Keratinocyte (primary cell): ENCODE measurements around the gene RBFOX1. TPM values are rescaled to one million over a fixed set of nuclear protein-coding genes. Genes with fewer than 3 reads are reported as not detected.

Experiments
- DNase-seq: peaks from one replicate; pipeline ENCODE4 v3.0.0-alpha.2; 2011; ENCODE audit warnings: low read depth, missing footprints, low spot score
- FAIRE-seq: peaks from 2 replicates; lab custom pipeline; 2011; peaks lifted over from hg19 to GRCh38; lab: Jason Lieb, UNC
- H2AFZ ChIP-seq: 2 replicates; pipeline ENCODE4 v1.6.0; 2012; ENCODE audit warnings: low read length, control low read depth, inconsistent platforms; ENCODE audit not compliant: control insufficient read depth
- H3K27ac ChIP-seq: 2 replicates; pipeline ENCODE4 v1.5.1; 2011; ENCODE audit warnings: low read length; ENCODE audit not compliant: control insufficient read depth, insufficient read depth
- H3K27me3 ChIP-seq: 3 replicates; pipeline ENCODE4 v1.6.0; 2011; ENCODE audit warnings: low read length; ENCODE audit not compliant: control insufficient read depth, insufficient read depth; ENCODE audit errors: extremely low read depth
- H3K36me3 ChIP-seq, 2 experiments: 2 replicates in 1 of 2; 3 replicates in 1 of 2; pipeline ENCODE4 v1.5.1; 2011; ENCODE audit warnings: low read length in 2 of 2, mild to moderate bottlenecking in 1 of 2; ENCODE audit not compliant: control insufficient read depth in 2 of 2, insufficient read depth in 2 of 2; ENCODE audit errors: extremely low read depth in 1 of 2
- H3K4me1 ChIP-seq: 3 replicates; pipeline ENCODE4 v1.5.1; 2011; ENCODE audit warnings: low read length; ENCODE audit not compliant: control insufficient read depth, insufficient read depth; ENCODE audit errors: extremely low read depth
- H3K4me2 ChIP-seq: 3 replicates; pipeline ENCODE4 v1.6.0; 2011; ENCODE audit warnings: low read depth, low read length; ENCODE audit not compliant: control insufficient read depth, insufficient read depth; ENCODE audit errors: extremely low read depth
- H3K4me3 ChIP-seq, 3 experiments: fragments of 200-600 bp in 1 of 3; sonication (generic) in 1 of 3; 2 replicates in 2 of 3; 3 replicates in 1 of 3; pipeline ENCODE4 v1.5.1; 2011 to 2016; ENCODE audit warnings: low read length in 3 of 3, mild to moderate bottlenecking in 3 of 3, control low read depth in 2 of 3, inconsistent platforms in 1 of 3, low read depth in 1 of 3, mixed read lengths in 1 of 3, mixed run types in 1 of 3, moderate library complexity in 1 of 3; ENCODE audit not compliant: control insufficient read depth in 2 of 3, insufficient read depth in 2 of 3; ENCODE audit errors: extremely low read depth in 1 of 3
- H3K79me2 ChIP-seq: 2 replicates; pipeline ENCODE4 v1.6.0; 2012; ENCODE audit warnings: low read length; ENCODE audit not compliant: control insufficient read depth, insufficient read depth
- H3K9ac ChIP-seq: 3 replicates; pipeline ENCODE4 v1.6.0; 2011; ENCODE audit warnings: low read length; ENCODE audit not compliant: control insufficient read depth, insufficient read depth; ENCODE audit errors: extremely low read depth
- H3K9me1 ChIP-seq: 3 replicates; pipeline ENCODE4 v1.6.0; 2011; ENCODE audit warnings: low read length; ENCODE audit not compliant: control insufficient read depth, insufficient read depth; ENCODE audit errors: extremely low read depth
- H3K9me3 ChIP-seq: 2 replicates; pipeline ENCODE4 v1.5.1; 2012; ENCODE audit warnings: low read depth, low read length; ENCODE audit not compliant: control insufficient read depth
- H4K20me1 ChIP-seq: 3 replicates; pipeline ENCODE4 v1.6.0; 2011; ENCODE audit warnings: low read length; ENCODE audit not compliant: control insufficient read depth, insufficient read depth; ENCODE audit errors: extremely low read depth
- CTCF ChIP-seq, 3 experiments: IDR thresholded peaks in 1 of 3; conservative IDR thresholded peaks in 1 of 3; optimal IDR thresholded peaks in 1 of 3; 2 replicates in 2 of 3; 3 replicates in 1 of 3; pipeline versions ENCODE3 to v1.5.1; 2011; ENCODE audit warnings: low read length in 3 of 3, mild to moderate bottlenecking in 3 of 3, moderate library complexity in 2 of 3, control low read depth in 1 of 3, inconsistent platforms in 1 of 3; ENCODE audit not compliant: insufficient read depth in 2 of 3; ENCODE audit errors: extremely low read depth in 1 of 3
- EZH2 ChIP-seq: IDR thresholded peaks from one replicate; pipeline ENCODE4 v1.6.1; 2012; ENCODE audit warnings: inconsistent platforms, mild to moderate bottlenecking, low read length, moderate library complexity
- dilution Hi-C: fragments of 300-500 bp; cut with MboI; formaldehyde crosslinking; loops from one replicate; pipeline ENCODE4 v1.7.0; 2020; ENCODE audit warnings: low sequenced_read_pairs; ENCODE audit not compliant: extremely low pct_ligation_motif_present
- polyA plus RNA-seq, 5 experiments: library from polyadenylated mRNA; depleted of rRNA in 3 of 5; stranded (reverse) in 3 of 5; stranded (forward) in 1 of 5; unstranded in 1 of 5; fragments of >200 nt; gene quantifications; 1 replicate in 1 of 5; 2 replicates in 3 of 5; 3 replicates in 1 of 5; pipeline versions ENCODE4 v1.2.1 to v1.2.3, GENCODE V29; 2011 to 2012; ENCODE audit warnings: missing spikeins in 2 of 5, low read depth in 1 of 5, low replicate concordance in 1 of 5

The RBFOX1 gene
- polyA plus RNA-seq, 1 donor (not counting 4 experiments of a cell fraction or from before 2014, with no cell fraction given), result not detected

- FAIRE-seq, result no peak
Observed at GRCh38 chr16:7688811-7689210, 356.2 kb downstream of the RBFOX1 start.

GRCh38 chr16:7689234-7689633 lies 356.6 kb downstream of the RBFOX1 start:
- no peaks in the 10 kb centered on the region for H3K79me2 ChIP-seq
- H4K20me1 ChIP-seq, result no peaks in the 10 kb centered on the region
- H3K27me3 ChIP-seq, result no peaks in the 10 kb centered on the region
- H3K4me3 ChIP-seq, result no peak overlapping the region
- no peaks in the 10 kb centered on the region for H3K4me1 ChIP-seq
- no peaks in the 10 kb centered on the region for H3K36me3 ChIP-seq
- no peak overlapping the region for H3K4me2 ChIP-seq
- no peaks in the 10 kb centered on the region for H3K9me1 ChIP-seq
- no peak overlapping the region for H3K27ac ChIP-seq
- FAIRE-seq, result no peak
- TF ChIP-seq CTCF (optimal IDR thresholded peaks at IDR 0.05 in 1 of 3, IDR thresholded peaks at IDR 0.05 in 1 of 3, conservative IDR thresholded peaks at IDR 0.05 in 1 of 3; ENCODE audit: extremely low read depth in 1 of 3, insufficient read depth in 2 of 3, low read length in 3 of 3) (no peak), EZH2 (no peak)
- no peaks in the 10 kb centered on the region for H3K9me3 ChIP-seq
- H2AFZ ChIP-seq, result no peak overlapping the region
- dilution Hi-C loops, result no loop called here
- H3K9ac ChIP-seq, result no peak overlapping the region
- DNase-seq, result no peak

More at GRCh38 chr16:7688811-7689210, 356.2 kb downstream of the RBFOX1 start:
- DNase-seq, result no peak
- Histone ChIP-seq H3K27ac (no peak overlapping the region), H3K4me2 (no peak overlapping the region), H3K9ac (no peak overlapping the region), H3K4me1 (no peaks in the 10 kb centered on the region), H3K27me3 (no peaks in the 10 kb centered on the region), H3K9me1 (no peaks in the 10 kb centered on the region), H3K36me3 (no peaks in the 10 kb centered on the region), H3K9me3 (no peaks in the 10 kb centered on the region), H4K20me1 (no peaks in the 10 kb centered on the region), H3K79me2 (no peaks in the 10 kb centered on the region), H2AFZ (no peak overlapping the region), H3K4me3 (no peak overlapping the region)
- no peak for TF ChIP-seq EZH2
- no peak for TF ChIP-seq CTCF (optimal IDR thresholded peaks at IDR 0.05 in 1 of 3, IDR thresholded peaks at IDR 0.05 in 1 of 3, conservative IDR thresholded peaks at IDR 0.05 in 1 of 3; ENCODE audit: extremely low read depth in 1 of 3, insufficient read depth in 2 of 3, low read length in 3 of 3)
- dilution Hi-C loops, result no loop called here
